NOMO-1 (cell line): ENCODE data around the gene DMD.
"Not testable (repeated sequence)": the region's sequence is repeated elsewhere in the genome, so short reads cannot be mapped to it uniquely, and the experiment has no call there.

Experiments
- DNase-seq, 2 experiments: peaks; one replicate each; lab custom pipeline; 2025; ENCODE audit not compliant: unreplicated experiment in 2 of 2; lab: John Stamatoyannopoulos, UW

Gene DMD

DNA sequence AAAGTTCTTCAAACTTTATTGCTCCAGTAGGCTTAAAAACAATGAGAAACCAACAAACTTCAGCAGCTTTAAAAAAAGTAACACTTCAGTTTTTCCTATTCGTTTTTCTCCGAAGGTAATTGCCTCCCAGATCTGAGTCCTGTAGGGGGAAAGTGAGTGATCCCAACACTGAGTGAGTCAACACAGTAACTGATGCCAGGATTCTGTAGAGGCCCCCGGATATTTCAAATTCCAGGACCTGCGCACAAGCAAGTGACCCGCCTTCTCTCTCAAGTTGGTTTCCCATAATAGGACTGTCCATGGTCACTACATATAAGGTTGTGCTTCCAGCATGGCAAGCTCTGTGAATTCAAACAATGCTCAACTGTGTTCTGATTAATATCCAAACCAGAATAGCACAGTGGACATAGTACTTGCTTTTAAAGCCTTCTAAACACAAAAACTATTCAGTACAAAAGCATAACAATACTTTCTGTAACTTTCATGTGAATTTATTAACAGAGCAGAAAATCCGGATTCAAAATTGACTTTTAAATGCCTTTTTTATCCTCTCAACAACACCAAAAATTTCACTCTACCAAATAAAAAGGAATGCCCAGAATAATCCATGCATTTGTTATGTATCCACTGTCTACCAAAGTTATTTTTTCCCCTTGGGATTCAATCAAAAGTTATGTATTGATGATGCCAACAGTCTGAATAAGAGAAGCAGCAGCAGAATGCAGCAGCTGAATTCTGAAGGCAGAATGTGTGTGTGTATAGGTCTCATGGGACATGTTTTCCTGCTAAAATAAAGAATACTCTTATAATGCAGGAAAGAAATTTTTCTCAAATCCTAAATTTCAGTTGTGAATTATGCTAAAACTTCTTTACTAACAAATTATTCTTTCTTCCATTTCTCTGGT is at the start of gene DMD:
TSS of gene DMD (minus strand) at position 194 of the 905 bp plus-strand sequence. CDS start 237 bp downstream, outside the sequence.
- DNase-seq, result no peak

GRCh38 chrX:33252306-33252825 is 41.0 kb upstream of the DMD start:
- no peak for DNase-seq

DNA sequence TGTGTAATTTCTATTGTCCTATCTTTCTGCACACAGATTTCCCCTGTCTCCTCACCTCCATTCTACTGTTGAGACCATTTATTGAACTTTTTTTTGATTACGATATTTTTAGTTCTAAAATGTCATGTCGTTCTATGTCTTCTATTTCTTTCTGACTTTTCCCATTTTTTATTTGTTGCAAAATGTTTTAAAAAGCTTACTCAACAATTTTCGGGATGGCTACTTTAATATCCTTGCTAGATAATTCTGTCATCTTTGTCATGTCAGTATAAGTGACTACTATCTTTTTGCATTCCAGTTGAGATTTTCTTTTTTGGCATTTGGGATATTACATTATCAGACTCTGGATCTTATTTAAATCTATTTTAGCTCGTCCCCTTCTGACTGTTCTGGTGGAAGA is 7.5 kb upstream of the DMD start:
- no peak for DNase-seq

DNA sequence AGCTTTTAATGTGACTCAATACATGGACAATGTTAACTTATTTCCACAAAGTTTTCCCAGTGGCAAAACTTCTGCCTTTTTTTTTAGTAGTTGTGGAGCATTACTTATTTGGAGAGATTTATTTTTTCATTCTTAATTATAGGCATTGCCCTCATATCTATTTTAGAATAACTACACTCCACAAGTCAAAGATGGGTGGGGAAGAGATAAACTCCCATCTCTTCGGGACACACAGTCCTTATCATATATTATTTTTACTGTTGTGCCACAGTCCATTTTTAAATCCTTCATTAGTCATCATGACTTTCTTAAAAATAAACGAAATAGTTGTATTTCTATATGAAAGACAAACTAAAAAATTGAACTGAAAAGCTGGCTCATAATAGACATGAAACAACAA is 1.2 kb downstream of the DMD start:
- no peak for DNase-seq

DNA sequence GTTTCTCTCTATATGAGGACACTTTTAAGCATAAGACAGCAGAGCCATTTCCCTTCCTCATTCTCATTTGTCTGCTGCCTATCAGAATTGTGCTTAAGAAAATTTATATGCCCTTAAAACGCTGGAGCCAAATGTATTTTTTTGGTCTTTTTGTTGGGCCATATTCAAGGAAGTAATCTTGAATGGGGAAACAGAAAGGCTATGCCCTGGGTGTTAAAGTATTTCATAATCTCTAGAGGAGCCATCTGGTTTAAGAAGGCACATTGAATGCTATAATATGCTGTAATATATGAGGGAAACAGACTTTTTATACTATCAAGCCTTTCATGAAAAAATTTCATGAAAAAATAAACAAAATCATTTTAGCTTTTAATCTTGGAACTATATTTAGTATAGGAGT is 4.3 kb downstream of the DMD start:
- DNase-seq, result no peak

DNA sequence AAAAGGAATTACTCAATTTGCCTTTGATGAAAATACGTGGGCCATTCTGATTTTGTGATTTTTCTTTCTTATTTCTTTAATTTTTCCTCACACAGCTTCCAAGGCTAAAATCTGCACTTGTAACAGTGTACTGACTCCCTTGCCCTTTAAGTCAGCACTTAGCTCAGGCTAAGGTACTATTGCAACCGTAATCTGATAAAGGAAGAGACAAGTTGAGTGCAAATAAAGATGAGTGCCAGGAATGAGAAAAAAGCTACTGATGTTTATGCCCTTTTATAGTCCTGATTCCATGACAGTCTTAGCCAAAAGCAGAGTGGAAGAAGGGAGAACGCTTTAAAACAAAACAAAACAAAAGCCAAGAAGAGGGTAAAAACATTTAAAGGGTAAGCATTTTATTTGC is 6.0 kb downstream of the DMD start:
- DNase-seq, result no peak

DNA sequence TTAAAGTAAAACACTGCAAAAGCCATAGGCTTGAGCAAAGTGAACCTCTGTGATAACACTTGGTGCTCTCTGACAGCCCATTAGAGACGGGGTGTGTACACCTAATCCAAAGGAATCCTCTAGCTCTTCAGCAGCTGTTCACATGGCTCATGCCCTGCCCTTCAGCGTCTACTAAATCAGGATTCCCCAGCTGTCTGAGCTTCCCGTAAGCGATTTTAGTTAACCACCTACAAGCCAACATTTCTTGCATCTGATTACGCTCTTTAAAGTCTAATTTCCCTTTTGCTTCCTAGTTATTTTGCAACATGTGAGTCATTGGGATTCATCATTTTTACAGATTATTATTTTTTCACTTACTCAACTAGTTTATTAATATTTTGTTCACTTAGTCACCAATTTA is 6.5 kb downstream of the DMD start:
- DNase-seq, result no peak

DNA sequence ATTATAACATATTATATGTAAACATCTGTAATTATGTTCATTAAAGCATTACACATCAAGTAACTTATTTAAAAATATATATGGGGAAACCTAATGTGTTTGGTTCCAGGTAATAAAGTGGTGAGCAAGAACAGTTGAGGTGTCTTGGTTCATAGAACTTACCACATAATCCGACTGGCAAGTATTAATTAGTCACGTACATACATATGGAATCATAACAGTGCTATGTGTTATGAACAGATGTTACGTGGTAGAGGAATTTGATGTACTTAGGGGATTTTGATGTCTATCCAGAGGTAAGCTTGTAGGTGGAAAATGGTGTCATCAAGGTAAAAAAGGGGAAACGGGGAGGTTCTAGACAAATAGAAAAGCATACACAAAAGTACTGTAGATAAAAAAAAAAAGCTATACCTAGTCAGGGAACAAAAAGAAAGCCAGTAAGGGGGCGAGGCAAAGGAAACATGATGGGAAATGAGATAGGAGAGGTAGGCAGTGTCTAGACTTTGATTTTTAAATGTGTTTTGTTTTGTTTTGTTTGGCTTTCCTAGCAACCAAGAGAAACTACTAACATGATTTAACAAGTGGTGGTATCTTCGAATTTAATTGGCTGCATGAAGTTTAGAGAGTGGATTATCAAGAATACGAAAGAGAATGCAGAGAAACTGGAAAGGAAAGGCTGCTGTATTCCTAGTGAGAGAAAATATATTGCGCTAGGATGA is 12.6 kb downstream of the DMD start:
- DNase-seq, result no peak

- DNase-seq, result no peak
Observed at GRCh38 chrX:33195698-33196097, 15.7 kb downstream of the DMD start.

DNA sequence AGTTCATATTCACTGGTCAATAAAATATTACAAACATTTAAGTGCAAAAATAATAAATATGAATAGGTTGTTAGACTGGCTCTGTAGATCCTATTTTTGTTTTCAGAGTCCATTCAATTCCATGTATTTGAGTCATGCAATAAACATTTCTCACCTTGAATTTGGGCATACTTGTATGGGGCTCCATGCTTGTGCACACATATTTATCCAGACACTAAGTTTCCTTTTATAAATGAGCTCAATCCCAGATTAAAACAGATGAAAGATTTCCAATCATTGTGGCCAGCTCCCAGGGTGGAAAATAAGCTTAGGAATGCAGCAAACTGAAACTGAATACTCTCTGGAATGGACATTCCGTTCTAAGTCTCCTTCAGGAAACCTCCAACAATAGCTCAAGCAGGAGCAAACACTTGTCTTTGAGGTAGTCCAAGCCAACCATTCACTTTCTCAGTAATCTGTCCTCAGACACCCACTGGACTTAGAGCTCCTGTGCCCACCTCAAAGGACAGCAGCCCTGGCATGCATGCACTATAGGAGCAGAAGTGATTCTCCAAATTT is 16.4 kb downstream of the DMD start:
- DNase-seq, result no peak

DNA sequence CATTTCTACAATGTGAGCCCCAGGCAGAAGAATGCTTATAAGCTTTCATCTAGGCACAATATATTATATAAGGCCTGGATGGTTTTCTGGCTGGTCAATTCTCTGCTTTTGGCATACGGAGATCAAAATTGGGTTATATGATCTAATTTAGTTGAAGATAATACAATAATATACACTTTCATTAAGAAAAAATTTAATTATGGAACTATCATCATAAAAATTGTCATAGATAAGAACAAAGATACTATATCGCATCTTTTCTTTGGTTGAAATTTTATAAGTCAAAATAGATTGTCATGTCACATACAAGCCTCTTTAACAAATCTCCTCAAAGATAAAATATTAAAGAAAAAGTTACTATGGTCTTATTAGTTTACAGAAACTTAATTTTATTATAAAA is 17.1 kb downstream of the DMD start:
- no peak for DNase-seq

DNA sequence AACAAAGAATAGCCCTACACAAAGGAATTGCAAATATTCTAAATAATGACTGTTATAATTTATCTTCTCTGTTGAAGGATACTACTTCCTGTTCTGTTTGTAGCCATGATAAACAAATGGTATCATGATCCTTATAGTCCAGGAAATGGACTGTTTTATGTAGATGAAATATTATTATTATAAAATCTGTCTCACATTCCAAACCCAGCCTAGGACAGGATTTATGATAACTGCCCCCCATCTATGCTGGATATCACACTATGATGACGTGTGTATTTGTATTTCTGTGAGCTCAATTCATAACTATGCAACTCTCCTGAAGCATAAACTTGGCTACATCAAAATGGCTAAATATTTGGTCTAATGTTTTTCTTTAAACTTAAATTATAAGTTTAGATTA is 21.3 kb downstream of the DMD start:
- DNase-seq, result no peak

- DNase-seq, result no peak
Observed at GRCh38 chrX:33188881-33189280, 22.5 kb downstream of the DMD start.

DNA sequence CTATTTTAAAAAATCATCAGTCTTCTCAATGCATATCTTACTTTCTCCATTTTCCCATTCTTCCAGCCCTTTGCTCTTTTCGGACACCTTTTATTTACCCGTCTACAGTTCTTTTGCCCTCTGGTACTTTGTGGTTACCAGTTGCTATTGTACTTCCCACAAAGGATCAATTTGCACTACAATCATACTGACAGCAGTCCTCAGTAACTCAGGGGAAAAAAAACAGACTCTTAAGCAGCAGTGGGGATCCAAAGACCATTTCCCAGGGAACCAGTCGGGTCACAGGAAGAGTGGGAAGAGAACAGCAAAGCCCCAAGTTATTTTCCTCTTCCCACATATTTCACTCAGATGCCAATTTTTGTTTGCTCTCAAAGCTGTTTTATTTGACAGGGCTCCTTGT is 23.1 kb downstream of the DMD start:
- no peak for DNase-seq

- DNase-seq, result not testable (repeated sequence)
Observed at GRCh38 chrX:33184803-33185202, 26.5 kb downstream of the DMD start.

DNA sequence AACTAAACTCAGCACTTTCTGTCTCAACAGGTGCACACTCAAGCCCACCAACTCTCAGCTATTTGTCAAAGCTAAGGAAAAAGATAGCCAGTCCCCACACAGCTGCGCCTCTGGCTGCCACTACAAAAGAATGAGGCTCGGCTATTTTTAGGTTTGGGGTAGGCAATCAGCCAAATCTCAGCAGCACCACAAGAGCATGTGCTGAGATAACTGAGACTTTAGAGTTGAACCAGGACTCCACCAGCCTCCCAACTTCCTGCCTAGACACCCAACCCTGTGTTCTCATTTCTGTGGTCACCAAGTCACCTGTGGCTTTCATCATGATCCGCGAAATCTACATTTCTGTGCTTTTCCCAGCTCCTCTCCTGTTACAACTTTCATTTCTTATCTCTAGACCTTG is 28.0 kb downstream of the DMD start:
- DNase-seq, result no peak

- no peak for DNase-seq
Observed at GRCh38 chrX:33178690-33179089, 32.7 kb downstream of the DMD start.

GRCh38 chrX:33178218-33178617 is 33.1 kb downstream of the DMD start:
- DNase-seq, result no peak

DNA sequence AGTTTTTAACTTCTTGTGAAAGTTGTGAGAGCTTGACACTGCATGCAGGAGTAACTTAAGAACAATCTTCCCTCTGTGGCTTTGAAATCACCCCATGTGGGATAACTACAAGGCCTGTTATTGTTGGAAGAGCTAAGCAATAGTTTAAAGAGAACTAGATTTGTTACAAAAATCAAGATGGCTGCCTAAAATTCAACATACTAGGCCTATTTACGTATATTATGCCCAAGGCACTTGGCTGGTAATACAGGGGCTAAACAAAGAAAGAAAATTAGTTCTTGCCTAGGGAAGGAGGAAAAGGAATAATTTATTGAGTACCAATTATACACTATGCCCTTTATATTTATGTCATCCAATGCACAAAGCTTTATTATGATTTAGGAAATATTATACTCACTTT is 36.1 kb downstream of the DMD start:
- DNase-seq, result no peak

GRCh38 chrX:33171041-33171440 is 40.3 kb downstream of the DMD start:
- no peak for DNase-seq

DNA sequence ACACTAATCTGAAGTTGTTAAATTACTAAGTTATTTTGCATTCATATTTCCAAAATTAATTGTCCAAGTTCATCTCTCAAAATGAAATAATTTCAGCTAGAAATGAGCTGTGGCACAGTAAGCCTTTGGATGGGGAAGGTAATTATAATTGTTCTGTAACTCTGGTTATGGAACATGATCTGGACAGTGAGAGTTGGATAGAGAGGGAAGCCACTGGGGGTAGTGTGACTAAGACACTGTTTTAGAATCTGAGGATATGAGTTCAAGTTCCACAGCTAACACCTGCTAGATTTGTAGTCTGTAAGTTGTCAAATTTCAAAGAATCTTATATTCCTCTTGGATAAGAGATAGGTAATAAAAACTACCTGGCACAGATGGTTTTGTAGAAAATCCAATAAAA is 49.5 kb downstream of the DMD start:
- DNase-seq, result no peak

- DNase-seq, result no peak
Observed at GRCh38 chrX:33160273-33160672, 51.1 kb downstream of the DMD start.
